Measurements from ENCODE around the gene ZNF12.

ZNF12 gene

DNA sequence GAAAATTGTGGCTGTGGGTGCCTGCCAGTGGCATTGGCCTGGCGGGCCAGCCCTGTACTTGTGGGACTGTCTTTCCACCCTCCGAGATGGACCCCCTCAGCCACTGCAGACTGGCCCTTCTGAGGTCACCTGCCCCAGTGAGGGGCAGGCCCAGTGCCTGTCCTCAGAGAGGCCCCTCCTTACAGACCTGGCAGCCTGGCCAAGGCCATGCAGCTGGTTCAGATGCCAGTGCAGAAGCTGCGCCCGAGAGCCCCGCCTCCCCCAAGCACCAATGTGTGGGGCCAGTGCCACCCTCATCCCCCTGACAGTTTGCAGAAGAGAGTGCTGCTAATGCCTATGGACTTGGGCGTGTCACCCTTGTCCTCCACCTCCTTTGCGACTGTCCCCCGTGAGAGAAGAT is 59.7 kb downstream of the ZNF12 start:
- ChIA-PET POLR2A (ENCODE audit: low non-redundant PET) (no interaction called here), CTCF (no interaction called here)
- H3K27ac ChIP-seq = no peak overlapping the region
- TF ChIP-seq, protein P1, sequence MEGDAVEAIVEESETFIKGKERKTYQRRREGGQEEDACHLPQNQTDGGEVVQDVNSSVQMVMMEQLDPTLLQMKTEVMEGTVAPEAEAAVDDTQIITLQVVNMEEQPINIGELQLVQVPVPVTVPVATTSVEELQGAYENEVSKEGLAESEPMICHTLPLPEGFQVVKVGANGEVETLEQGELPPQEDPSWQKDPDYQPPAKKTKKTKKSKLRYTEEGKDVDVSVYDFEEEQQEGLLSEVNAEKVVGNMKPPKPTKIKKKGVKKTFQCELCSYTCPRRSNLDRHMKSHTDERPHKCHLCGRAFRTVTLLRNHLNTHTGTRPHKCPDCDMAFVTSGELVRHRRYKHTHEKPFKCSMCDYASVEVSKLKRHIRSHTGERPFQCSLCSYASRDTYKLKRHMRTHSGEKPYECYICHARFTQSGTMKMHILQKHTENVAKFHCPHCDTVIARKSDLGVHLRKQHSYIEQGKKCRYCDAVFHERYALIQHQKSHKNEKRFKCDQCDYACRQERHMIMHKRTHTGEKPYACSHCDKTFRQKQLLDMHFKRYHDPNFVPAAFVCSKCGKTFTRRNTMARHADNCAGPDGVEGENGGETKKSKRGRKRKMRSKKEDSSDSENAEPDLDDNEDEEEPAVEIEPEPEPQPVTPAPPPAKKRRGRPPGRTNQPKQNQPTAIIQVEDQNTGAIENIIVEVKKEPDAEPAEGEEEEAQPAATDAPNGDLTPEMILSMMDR (conservative IDR thresholded peaks at IDR 0.05; ENCODE audit: low read depth) = no peak
- DNase-seq (ENCODE audit: low spot score) = no peak

DNA sequence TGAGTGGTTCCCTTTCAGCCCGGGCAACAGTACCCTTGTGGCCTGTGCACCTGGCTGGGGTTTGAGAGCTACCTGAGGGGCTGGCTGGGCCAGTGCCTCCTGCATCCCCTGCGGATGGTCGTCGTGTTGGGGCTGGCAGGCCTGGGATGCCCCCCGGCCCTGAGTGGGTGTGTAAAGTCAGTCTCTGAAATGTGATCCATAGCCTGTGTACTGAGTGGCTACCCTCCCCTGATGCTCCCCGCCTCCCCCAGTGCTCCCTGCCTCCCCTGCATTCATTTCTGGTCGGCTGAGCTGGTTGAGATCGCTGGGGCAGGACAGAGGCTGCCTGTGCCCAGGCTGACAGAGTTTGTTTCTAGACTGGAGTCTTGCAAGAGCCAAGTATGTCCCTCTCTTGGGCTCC is 60.3 kb downstream of the ZNF12 start:
- ChIA-PET CTCF (no interaction called here), POLR2A (ENCODE audit: low non-redundant PET) (no interaction called here)
- TF ChIP-seq, protein P1 (conservative IDR thresholded peaks at IDR 0.05; ENCODE audit: low read depth) = no peak
- DNase-seq (ENCODE audit: low spot score) = no peak
- peak overlapping the region; percentile 4; the same call in 1 of the 2 replicates for H3K27ac ChIP-seq

DNA sequence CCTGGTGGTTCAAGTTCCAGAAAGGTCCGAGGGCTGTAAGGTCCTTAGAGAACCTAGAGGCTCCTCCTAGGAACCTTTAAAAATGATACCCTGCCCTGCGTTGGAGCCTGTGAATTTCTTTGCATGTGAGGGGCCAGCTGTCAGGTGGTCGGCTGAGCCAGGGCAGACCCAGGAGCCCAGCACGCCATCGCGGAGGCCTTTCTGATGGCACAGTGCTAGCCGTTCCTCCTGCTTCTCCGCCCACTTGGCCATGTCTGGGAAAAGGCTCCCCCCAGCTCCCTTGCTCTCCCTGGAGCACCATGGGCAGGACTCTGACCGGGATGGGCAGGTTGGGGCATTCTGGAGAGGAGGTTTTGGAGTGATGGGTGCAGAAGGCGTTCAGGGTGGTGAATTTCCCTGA is 62.0 kb downstream of the ZNF12 start:
- DNase-seq (ENCODE audit: low spot score) = no peak
- ChIA-PET CTCF (no interaction called here), POLR2A (ENCODE audit: low non-redundant PET) (no interaction called here)
- TF ChIP-seq, protein P1 (conservative IDR thresholded peaks at IDR 0.05; ENCODE audit: low read depth) = no peak
- no peak overlapping the region for H3K27ac ChIP-seq

DNA sequence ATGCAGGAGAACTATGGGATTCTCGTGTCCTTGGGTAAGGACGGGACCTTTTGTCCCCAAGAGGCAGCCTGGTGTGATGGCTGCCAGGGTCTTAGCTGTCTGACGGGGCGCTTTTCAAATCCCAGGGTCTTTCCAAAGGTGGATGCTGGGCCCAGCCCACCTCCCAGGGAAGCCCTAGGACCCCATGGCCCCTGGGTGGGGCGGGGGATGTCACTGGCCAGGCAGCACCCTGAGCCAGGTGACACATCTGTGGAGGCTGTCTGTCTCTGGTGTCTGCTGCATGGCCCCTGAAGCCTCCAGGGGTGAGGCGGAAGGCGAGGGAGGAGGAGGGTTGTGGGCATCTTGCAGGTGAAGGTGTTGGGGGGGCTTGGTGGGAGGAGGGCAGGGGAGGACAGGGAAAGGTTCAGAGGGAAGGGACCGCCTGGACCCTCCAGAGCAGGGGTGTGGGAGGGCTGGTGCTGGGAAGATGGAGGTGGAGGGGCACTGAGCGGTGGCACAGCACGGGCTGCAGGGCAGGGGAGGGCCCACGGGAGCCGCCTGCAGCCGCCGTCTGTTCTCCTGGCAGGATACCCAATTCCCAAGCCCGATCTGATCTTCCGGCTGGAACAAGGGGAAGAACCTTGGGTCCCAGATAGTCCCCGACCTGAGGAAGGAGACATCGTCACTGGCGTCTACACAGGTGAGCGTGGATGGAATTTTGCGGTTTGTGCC is 62.7 kb downstream of the ZNF12 start:
- no peak for DNase-seq (ENCODE audit: low spot score)
- TF ChIP-seq, protein P1 (conservative IDR thresholded peaks at IDR 0.05; ENCODE audit: low read depth) = no peak
- CTCF ChIA-PET = no interaction called here
- POLR2A ChIA-PET (ENCODE audit: low non-redundant PET) = no interaction called here
- no peak overlapping the region for H3K27ac ChIP-seq

DNA sequence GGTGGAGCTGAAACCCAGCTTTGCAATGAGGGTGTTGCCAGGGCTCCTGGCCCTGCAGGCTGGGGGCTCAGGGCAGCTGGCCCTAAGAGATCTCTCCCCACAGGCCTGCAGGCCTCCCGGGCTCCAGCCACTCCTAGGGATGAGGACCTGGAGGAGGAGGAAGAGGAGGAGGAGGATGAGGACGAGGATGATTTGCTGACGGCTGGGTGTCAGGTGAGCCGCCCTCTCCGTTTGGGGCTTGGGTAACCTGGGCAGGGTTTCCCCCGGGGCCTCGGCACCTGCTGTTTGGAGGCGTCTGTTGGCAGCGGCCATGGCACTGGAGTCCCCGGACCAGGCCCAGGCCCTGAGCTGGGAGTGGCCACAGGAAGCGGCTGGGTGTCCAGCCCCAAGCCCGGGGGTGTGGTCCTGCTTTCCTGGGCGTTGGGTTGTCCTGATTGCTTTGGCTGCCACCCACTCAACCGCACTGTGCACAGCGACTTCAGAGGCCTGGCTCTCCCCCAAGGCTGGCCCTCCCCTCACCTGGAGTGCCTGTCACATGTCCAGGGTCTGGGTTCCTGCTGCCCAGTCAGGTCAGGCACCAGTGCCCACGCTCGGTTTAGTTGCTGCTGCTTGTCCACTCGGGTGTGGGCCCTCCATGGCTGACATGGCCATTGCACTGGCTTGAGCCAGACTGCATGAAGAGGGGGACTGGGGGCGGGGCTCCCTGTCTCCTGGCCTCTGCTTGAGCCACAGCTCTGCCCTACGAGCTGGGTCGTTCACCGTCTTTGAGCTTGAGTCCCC is 63.7 kb downstream of the ZNF12 start:
- H3K27ac ChIP-seq = no peak overlapping the region
- CTCF ChIA-PET = no interaction called here
- POLR2A ChIA-PET (ENCODE audit: low non-redundant PET) = no interaction called here
- DNase-seq (ENCODE audit: low spot score) = no peak
- TF ChIP-seq, protein P1 (conservative IDR thresholded peaks at IDR 0.05; ENCODE audit: low read depth) = no peak

DNA sequence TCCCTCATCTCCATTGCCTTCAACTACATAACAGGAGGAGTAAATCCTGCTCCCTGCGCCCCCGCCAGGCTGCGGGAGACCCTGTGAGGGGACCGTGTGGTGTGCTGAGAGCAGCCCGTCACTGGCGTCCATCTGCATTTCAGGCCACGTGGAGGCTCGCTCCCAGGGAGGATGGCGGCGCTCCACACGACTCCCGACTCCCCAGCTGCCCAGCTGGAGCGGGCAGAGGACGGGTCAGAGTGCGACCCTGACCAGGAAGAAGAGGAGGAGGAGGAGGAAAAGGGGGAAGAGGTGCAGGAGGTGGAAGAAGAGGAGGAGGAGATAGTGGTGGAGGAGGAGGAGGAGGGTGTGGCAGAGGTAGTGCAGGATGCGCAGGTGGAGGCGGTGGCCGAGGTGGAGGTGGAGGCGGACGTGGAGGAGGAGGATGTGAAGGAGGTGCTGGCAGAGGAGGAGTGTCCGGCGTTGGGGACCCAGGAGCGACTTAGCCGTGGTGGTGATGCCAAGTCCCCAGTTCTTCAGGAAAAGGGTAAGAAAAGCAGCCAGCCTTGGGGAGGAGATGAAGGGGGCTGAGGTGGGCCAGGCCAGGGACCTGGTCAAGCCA is 64.4 kb downstream of the ZNF12 start:
- CTCF ChIA-PET = no interaction called here
- POLR2A ChIA-PET (ENCODE audit: low non-redundant PET) = no interaction called here
- no peak overlapping the region for H3K27ac ChIP-seq
- TF ChIP-seq, protein P1 (conservative IDR thresholded peaks at IDR 0.05; ENCODE audit: low read depth) = no peak
- no peak for DNase-seq (ENCODE audit: low spot score)

Data from RWPE1 (cell line).